ENCODE measurements around the gene RPL22L1.

DNA sequence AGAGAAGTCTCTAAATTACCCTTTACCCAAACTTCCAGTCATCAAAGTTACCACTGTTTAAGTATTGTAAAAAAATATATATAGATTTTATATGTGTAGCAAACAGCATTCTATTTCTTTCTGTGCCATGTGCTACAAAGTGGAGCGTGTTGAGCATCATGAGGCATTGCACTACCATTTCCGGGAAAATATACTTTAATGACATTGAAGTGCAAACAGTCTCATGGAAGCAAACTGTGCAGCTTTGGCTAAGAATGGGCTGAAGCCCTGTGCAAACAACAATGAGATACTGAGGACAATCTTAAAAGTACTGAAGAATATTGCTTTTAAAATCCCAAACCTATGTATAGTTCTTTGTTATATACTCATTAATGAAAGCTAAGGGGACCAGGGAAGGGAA lies 6.5 kb upstream of the RPL22L1 start:
- TF ChIP-seq, protein P1, sequence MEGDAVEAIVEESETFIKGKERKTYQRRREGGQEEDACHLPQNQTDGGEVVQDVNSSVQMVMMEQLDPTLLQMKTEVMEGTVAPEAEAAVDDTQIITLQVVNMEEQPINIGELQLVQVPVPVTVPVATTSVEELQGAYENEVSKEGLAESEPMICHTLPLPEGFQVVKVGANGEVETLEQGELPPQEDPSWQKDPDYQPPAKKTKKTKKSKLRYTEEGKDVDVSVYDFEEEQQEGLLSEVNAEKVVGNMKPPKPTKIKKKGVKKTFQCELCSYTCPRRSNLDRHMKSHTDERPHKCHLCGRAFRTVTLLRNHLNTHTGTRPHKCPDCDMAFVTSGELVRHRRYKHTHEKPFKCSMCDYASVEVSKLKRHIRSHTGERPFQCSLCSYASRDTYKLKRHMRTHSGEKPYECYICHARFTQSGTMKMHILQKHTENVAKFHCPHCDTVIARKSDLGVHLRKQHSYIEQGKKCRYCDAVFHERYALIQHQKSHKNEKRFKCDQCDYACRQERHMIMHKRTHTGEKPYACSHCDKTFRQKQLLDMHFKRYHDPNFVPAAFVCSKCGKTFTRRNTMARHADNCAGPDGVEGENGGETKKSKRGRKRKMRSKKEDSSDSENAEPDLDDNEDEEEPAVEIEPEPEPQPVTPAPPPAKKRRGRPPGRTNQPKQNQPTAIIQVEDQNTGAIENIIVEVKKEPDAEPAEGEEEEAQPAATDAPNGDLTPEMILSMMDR (IDR thresholded peaks at IDR 0.05): no peak
- TF ChIP-seq POLR2A (IDR thresholded peaks at IDR 0.05): no peak
